Activated gamma-delta T cell treated with Interleukin-2 at 50 U/mL for 16 hours (primary cell): ENCODE results near the gene MPP3.
"Not testable (repeated sequence)": the region's sequence is repeated elsewhere in the genome, so short reads cannot be mapped to it uniquely, and the experiment has no call there.

Source experiments
- DNase-seq: peaks from one replicate; pipeline ENCODE4 v3.0.0-alpha.2; 2020

MPP3 gene

DNA sequence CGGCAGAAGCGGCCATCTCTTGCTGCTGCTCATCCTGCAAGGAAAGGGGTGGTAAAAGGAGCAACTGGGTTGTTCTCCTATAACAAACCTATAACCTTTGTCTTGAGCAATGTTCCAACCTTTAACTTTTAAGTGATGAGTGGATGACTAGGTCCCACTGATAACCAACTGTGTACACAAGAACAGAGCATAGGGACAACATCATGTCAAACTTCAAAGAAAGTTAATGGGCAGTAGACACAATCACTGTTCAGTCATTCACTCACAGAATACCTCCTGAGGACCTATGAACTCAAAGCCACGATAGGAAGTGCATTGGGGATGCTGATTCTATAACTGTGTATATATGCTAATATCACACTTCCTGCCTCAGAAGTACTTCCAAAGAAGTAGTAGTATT, 31.1 kb downstream of the MPP3 start:
- DNase-seq: no peak

GRCh38 chr17:43800736-43801135, 32.2 kb downstream of the MPP3 start:
- DNase-seq: no peak

GRCh38 chr17:43799047-43799446, 33.9 kb downstream of the MPP3 start:
- DNase-seq: no peak

GRCh38 chr17:43798024-43798423, 34.9 kb downstream of the MPP3 start:
- not testable (repeated sequence) for DNase-seq

GRCh38 chr17:43792668-43793067, 40.3 kb downstream of the MPP3 start:
- not testable (repeated sequence) for DNase-seq

DNA sequence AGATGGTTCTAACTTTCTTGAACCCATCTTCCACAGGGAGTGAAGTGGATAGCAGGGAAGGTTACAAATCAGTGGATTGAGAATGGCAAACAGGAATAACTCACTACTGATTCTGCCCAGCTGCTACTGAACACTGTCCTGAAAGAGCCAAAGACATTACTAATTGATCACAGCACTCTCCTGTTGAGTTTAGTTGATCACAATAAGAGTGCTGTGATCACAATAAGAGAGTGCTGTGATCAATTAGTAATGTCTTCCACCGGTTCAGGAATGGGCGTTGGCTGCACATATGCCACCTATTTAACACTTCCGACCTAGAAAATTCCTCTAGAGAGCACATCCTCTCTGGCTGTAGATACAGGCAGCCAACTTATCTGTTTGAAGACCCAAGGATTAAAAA, 41.4 kb downstream of the MPP3 start:
- no peak for DNase-seq

DNA sequence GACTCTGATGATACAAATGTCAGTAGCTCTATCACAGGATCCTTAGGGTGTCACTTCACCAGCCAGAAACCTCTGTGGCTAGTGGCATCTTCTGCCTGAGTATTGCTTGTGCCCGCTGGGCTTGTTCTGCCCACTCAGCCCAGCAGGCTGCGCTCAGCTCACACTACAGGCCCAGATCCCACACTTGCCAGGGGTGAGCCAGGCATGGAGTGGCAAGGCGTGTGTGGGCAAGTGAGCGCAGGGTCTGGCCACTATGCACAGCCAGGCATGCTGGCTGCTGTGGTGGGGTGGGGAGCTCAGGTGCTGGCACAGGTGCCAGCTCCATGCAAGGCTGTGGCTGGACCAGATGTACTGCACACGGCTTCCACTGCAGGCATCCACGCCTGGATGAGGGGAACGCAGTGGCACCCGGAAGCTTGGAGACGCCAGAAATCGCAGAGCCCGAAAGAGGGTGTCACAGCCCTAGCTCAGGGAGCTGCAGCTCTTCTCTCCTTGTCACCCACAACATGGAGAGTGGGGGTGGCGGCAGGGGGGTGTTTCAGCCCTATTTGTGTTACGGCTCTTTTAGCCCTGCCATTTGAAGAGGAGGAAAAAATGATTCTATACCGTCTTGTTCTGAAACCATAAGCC, 42.5 kb downstream of the MPP3 start:
- no peak for DNase-seq

DNA sequence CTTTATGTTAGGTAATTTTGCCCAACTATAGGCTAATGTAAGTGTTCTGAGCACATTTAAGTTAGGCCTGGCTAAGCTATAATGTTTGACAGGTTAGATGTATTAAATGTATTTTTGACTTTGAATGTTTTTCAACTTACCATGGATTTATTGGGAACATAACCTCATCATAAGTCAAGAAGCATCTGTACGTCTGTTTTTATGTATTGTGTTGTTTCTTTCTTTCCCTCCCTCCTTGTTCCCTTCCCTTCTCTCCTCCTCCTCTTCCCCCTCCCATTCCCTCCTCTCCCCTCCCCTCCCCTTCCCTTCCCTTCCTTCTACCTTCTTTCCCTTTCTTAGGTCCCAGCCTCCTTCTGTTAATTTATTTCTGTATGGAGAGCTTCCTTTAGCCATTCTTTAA, 43.5 kb downstream of the MPP3 start:
- DNase-seq: no peak

DNA sequence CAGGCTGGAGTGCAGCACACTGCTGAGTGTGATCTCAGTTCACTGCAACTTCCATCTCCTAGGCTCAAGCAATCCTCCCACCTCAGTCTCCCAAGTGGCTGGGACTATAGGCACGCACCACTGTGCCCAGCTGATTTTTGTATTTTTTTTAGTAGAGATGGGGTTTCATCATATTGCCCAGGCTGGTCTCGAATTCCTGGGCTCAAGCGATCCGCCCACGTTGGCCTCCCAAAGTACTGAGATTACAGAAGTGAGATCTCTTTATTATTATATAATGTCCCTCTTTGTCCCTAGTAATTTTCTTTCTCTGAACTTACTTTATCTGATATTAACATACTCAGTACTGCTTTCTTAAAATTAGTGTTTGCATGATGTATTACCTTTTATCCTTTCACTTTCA, 44.4 kb downstream of the MPP3 start:
- no peak for DNase-seq

GRCh38 chr17:43787728-43788127, 45.2 kb downstream of the MPP3 start:
- DNase-seq: no peak

- DNase-seq: no peak
These were observed 48.3 kb downstream of the MPP3 start for GRCh38 chr17:43784628-43785101.

DNA sequence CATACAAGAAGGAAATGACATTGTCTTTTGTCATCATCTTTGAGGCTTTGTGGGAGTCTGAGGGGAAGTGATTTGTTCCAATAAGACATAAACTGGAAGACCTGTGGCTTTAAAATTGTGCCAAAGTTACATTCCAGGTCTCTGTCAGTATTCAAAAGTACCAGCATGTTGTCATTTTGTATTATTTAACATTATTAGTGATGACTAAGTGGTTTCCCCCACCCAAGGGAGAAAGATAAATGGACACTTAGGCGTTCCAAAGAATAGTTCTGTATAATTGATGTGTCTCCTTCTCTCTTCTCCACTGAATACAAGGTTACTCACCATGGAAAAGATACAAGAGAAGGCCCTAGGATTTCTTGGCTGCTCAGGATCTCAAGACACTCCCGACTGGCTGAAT, 48.9 kb downstream of the MPP3 start:
- DNase-seq: no peak

DNA sequence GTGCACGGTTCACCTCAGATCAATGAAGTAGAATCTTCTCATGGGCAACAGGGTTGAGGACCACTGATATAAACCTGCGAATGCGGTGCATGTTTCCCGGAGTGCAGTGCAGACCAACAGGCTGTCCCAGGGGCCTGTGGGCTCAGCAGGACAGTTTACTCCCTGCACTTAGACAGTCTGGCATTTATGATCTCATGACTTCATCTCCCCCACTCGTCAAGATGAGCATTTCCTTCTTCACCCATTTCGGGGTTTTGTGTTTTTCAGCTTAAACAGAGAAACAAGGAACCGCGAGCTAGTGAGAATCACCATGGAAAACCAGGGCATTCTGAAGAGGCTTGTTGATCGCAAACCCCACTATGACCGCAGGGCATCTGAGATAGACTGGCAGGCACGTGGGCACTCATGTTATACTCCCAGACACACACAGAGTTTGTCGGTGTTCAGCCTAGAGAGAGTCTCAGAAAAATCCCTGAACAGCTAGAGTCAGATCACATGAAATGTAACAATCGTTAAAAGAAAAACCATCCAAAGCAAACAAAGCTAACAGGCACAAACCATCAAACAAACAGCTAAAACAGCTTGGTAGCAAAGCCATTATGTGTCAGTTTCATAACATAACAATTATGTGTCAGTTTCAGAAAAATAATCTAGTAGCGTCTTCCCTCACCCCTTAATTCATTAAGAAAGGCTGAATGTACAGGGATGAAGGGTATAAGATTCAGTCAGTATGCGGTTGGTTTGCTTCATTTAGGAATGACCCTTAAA, 49.8 kb downstream of the MPP3 start:
- DNase-seq: no peak

GRCh38 chr17:43780135-43780534, 52.8 kb downstream of the MPP3 start, which contains the start of gene CFAP97D1:
CFAP97D1 (plus strand) TSS chr17:43780435; CDS start chr17:43780463, 28 bp downstream.
- no peak for DNase-seq

- no peak for DNase-seq
These were observed 53.5 kb downstream of the MPP3 start for GRCh38 chr17:43779145-43780125.

GRCh38 chr17:43778337-43779144, 54.4 kb downstream of the MPP3 start, which contains the start of gene DUSP3:
DUSP3 (minus strand) TSS chr17:43778977; CDS start chr17:43778924, 53 bp downstream.
- peak; percentile 63 for DNase-seq

DNA sequence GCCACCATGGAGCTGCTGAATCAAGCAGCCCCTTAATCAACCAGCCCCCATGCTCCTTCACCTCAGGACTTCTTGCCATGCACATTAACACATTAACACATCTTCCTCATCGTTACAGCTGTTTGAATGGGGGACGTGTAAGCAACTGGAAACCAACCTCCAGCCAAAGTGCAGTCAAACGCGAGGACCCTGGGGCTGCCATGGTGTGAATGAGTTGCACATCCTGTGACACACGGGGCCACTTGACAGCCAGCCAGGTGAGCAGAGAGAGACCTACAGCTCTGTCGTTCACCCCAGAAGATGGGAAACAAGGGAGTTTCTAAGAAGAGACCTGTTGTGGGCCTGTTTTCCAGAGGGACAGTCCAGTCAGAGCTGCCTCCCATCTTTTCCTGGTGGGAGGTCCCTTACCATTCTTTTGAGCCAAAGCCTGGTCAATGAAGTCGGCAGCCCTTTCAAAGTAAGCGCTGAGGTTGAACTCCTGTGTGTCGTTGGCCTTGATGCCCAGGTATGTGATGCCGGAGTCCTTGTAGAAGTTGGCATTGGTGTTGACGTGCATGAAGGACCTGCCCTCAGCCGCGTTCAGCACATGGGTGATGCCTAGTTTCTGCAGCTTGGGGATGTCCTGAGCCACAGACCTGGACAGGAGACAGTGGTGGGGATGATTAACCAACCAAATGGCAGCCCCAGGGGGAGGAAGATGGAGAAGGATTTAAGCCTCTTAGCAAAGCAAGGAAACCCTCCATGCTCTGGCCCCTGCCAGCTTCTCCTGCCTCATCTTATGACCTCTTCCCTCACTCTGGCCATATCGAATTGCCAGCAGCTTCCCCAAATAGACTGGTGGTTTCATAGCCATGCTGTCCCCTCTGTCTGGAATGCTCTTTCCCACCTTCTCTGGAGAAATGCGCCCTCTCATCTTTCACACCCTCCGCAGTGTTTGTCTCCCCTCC, 58.4 kb downstream of the MPP3 start:
- DNase-seq: no peak

GRCh38 chr17:43772877-43773648, 59.9 kb downstream of the MPP3 start:
- DNase-seq: no peak

DNA sequence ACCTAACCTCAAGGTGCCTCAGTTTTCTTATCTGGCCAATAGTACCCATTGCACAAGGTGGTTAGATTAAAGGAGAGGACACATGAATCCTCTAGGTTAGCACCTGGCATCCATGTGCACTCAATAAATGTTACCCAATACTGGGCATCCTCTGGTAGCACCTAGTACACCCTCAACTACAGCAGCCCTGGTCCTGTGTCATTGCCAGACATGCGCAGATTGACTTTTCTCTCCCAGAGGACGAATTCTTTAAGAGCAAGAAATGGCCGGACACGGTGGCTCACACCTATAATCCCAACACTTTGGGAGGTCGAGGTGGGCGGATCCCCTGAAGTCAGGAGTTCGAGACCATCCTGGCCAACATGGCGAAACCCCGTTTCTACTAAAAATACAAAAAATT, 61.5 kb downstream of the MPP3 start:
- DNase-seq: no peak

- DNase-seq: no peak
These were observed 62.0 kb downstream of the MPP3 start for GRCh38 chr17:43770957-43771356.
